Stimulated activated CD8-positive, alpha-beta memory T cell treated with anti-CD3 and anti-CD28 coated beads, Interleukin-12 subunit alpha, Interleukin-12 subunit beta, amount 100 ng/mL, for 1 hour (primary cell): ENCODE results near the gene C2CD2L.
A peak's percentile ranks its signal among the peaks of the same experiment; 100 is the strongest.
"Not testable (repeated sequence)": the region's sequence is repeated elsewhere in the genome, so short reads cannot be mapped to it uniquely, and the experiment has no call there.

Source experiments
- DNase-seq: peaks from one replicate; pipeline ENCODE4 v3.0.0-alpha.2; 2020; ENCODE audit warnings: low read depth

C2CD2L gene

DNA sequence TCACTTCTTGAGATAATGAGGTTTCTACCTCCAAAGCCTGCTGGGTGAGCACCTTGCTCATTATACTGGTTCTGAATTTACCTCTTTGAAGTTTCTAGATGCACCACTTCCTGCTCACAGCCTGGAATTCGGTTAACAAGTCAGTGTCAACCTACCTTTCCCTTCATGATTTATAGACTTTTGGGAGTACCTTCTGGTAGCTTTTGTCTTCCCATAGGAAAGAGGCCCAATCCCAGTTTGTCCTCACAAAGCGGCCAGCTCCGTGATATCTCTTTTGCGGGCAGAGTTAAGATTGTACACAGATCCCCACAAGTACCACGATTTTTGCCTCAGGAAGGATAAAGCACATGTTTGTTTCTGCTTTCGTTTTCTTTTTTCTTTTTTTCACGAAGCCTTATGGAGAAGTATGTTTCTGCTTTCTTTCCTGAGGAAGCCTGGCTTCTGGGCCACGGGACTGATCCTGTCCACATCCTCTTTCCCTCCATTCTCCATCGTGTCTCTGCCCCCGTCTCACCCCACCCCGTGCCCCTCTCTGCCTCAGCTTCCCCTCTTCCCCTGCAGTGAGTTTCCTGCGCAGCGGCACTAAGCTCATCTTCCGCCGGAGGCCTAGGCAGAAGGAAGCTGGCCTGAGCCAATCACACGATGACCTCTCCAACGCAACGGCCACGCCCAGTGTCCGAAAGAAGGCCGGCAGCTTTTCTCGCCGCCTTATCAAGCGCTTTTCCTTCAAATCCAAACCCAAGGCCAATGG lies 8.5 kb downstream of the C2CD2L start:
- DNase-seq = no peak

DNA sequence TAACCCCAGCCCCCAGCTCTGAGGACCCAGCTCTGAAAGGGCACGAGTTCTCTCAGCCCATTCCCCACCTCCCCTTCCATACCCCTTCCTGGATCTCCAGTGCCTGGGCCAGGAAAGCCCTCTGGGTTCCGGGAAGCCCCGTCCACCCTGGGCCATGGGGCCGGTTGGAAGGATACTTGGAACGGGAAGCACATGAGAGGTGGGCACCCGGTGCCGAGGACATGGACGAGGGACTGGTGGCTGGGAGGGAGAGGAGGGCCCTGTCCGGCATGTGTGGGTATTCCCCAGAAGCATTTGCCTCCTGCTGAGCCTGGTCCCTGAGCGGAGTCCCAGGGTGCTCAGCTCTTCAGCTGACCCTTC lies 9.1 kb downstream of the C2CD2L start:
- DNase-seq = no peak

- no peak for DNase-seq
Measured at GRCh38 chr11:119116601-119117000, 9.5 kb downstream of the C2CD2L start.

- DNase-seq = no peak
Measured at GRCh38 chr11:119117004-119117706, 10.0 kb downstream of the C2CD2L start.

GRCh38 chr11:119118227-119118626 lies 11.1 kb downstream of the C2CD2L start:
- DNase-seq = no peak

DNA sequence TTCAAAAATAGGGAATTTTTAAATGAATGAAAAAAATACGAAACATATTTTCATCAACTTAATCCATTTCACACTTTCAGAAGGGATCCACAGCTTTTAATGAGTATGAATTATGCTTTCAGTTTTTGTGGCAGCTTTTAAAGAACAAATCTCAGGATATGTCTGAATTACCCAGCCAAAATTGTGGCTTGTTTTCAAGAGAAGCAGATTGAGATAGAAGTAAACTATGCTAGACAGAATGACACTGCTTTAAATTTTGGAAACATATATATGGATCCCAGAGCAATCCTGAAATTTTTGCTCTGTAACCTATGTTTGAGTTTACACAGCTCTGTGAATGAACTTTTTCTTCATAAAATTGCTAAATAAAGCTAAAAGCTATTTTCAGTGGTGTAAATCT lies 11.8 kb downstream of the C2CD2L start:
- DNase-seq = no peak

DNA sequence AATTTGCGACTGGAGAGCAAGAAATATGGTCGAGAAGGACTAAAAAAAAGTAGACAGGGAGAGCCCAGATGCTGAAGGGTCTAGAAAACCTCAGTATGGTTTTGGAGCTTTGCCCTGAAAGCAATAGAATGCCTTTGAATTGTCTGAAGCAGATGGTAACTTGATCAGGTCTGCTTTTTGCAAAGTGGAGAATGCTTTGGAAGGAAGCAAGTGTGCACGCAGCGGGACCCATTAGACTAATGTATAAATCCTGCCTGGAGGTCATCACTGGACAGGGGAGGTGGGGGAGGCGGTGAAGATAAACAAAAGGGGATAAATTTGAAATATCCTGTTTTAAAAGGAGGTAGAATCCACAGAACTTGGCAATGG lies 13.5 kb downstream of the C2CD2L start:
- no peak for DNase-seq

- peak; percentile 99 for DNase-seq
Measured at GRCh38 chr11:119121008-119121810, 14.1 kb downstream of the C2CD2L start, which contains the start of gene HINFP. Gene HINFP, plus strand, starts transcription at chr11:119121580. Its CDS starts 5,365 bp downstream, at chr11:119126945.

- DNase-seq = no peak
Measured at GRCh38 chr11:119121811-119122124, 14.6 kb downstream of the C2CD2L start.

GRCh38 chr11:119125821-119126220 lies 18.7 kb downstream of the C2CD2L start:
- no peak for DNase-seq

DNA sequence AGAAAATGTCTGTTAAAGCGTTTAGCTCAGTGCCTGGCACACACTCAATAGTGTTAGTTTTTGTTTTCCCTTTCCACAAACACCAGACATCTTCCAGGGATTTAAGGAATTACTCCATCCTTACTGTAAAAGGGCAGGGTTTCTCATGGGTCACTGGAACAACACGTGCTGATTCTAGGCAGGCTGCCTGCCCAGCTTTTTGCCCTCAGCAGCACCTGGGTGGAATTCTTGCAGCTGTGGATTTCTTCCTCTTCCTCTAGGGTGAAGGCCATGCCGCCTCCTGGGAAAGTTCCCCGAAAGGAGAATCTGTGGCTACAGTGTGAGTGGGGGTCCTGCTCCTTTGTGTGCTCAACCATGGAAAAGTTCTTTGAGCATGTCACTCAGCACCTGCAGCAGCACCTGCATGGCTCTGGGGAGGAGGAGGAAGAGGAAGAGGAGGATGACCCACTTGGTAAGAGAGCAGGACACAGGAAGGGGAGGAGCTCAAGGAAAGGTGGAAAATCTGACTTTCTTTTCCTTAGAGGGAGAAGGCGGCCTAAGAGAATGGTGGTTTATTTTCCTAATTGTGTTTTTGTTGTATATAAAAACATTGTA lies 19.6 kb downstream of the C2CD2L start:
- no peak for DNase-seq

- DNase-seq = no peak
Measured at GRCh38 chr11:119130662-119131061, 23.5 kb downstream of the C2CD2L start.

- DNase-seq = no peak
Measured at GRCh38 chr11:119134389-119134978, 27.3 kb downstream of the C2CD2L start.

- not testable (repeated sequence) for DNase-seq
Measured at GRCh38 chr11:119139276-119139675, 32.1 kb downstream of the C2CD2L start.

- no peak for DNase-seq
Measured at GRCh38 chr11:119144825-119145486, 37.8 kb downstream of the C2CD2L start.

DNA sequence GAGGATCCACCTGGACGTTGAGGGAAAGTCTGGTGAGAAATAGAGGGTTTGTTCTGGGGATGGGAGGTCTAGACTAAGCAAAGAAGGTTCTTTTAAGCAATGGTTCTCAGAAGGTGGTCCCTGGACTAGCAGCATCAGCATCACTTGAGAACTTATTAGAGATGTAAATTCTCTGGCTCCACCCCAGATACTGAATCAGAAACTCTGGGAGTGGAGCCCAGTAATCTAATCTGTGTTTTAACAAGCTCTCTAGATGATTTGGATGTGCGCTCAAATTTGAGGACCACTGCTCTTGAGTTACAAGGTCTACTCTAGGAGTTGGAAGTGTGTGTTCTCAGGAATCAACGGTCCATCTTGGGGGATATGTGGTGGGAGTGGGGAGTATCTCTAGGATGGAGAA lies 38.4 kb downstream of the C2CD2L start:
- no peak for DNase-seq

GRCh38 chr11:119147604-119148333 lies 40.6 kb downstream of the C2CD2L start:
- DNase-seq = no peak

- no peak for DNase-seq
Measured at GRCh38 chr11:119148720-119149017, 41.5 kb downstream of the C2CD2L start.

- DNase-seq = no peak
Measured at GRCh38 chr11:119149018-119149785, 42.1 kb downstream of the C2CD2L start, which contains the start of gene ABCG4. Gene ABCG4, plus strand, starts transcription at chr11:119149052. Its CDS starts 914 bp downstream, at chr11:119149966.

DNA sequence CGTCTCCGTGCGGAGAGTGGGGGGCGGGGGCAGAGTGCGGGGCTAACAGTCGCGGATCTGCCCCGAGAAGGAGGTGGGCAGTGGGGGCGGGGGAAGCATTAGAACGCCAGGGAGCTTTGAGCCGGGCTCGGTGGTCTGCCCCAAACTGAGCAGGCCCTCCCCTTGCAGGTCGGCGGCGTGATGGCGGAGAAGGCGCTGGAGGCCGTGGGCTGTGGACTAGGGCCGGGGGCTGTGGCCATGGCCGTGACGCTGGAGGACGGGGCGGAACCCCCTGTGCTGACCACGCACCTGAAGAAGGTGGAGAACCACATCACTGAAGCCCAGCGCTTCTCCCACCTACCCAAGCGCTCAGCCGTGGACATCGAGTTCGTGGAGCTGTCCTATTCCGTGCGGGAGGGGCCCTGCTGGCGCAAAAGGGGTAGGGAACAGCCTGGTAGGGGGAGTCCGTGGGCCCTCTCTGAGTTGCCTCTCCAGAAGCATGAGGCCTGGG lies 42.7 kb downstream of the C2CD2L start:
- DNase-seq = no peak
